ENCODE measurements around the gene RHEX. TPM values are rescaled to one million over a fixed set of nuclear protein-coding genes. Genes with fewer than 3 reads are reported as not detected.
"Not testable (repeated sequence)": the region's sequence is repeated elsewhere in the genome, so short reads cannot be mapped to it uniquely, and the experiment has no call there.

Gene RHEX
- total RNA-seq (under 1 TPM; 0.55 TPM), polyA plus RNA-seq (under 1 TPM in 1 of 2 donors, not detected in 1; 0.30 TPM)

DNA sequence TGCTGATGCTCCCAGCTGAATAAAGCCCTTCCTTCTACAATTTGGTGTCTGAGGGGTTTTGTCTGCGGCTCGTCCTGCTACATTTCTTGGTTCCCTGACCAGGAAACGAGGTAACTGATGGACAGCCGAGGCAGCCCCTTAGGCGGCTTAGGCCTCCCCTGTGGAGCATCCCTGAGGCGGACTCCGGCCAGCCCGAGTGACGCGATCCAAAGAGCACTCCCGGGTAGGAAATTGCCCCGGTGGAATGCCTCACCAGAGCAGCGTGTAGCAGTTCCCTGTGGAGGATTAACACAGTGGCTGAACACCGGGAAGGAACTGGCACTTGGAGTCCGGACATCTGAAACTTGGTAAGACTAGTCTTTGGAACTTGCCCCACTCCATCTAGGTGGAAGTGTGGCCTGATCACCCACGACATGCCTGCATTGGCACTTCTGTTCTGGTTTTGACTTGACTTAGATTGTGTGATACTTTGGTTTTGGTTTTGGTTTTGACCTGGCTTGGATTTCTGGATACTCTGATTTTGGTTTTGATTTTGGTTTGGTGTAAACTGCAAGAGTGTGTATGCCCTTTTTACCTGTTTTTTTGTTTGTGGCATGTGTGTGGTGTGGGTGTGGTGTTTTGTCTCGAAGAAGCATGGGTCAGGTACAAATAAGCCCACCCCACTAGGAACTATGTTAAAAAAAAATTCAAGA lies at the start of gene RHEX:
RHEX (plus strand) TSS at position 255 of the 692 bp plus-strand sequence. CDS start 44,656 bp downstream, outside the sequence.
- H3K27me3 Mint-ChIP-seq; H3K4me3 ChIP-seq (ENCODE audit: low read length in 2 of 2); H3K36me3 ChIP-seq (ENCODE audit: insufficient read depth, low read length); H3K36me3 Mint-ChIP-seq; intact Hi-C loops (cut with micrococcal nuclease); H3K9me3 ChIP-seq (ENCODE audit: control insufficient read depth in 1 of 2, low read length in 2 of 2); CTCF ChIA-PET (ENCODE audit: partially characterized antibody); H3K27me3 ChIP-seq (ENCODE audit: insufficient read depth, low read length); H3K27ac ChIP-seq (ENCODE audit: low read depth, low read length); POLR2A ChIA-PET (ENCODE audit: partially characterized antibody); DNase-seq; H3K9me3 Mint-ChIP-seq: not testable (repeated sequence)
- H3K4me3 Mint-ChIP-seq, result peak within 1 kb of the TSS in 4 of 8 donors; percentile 1 to 33 (median 17)
- H3K4me1 ChIP-seq (ENCODE audit: insufficient read depth, low read length), result peaks cover 26% of the 10 kb centered on the region
- H3K4me1 Mint-ChIP-seq, result peaks cover 10 to 37% (median 20%) of the 10 kb centered on the region in 4 donors
- H3K27ac Mint-ChIP-seq, result peak within 1 kb of the TSS in 5 of 7 donors; percentile 1 to 42 (median 23)

DNA sequence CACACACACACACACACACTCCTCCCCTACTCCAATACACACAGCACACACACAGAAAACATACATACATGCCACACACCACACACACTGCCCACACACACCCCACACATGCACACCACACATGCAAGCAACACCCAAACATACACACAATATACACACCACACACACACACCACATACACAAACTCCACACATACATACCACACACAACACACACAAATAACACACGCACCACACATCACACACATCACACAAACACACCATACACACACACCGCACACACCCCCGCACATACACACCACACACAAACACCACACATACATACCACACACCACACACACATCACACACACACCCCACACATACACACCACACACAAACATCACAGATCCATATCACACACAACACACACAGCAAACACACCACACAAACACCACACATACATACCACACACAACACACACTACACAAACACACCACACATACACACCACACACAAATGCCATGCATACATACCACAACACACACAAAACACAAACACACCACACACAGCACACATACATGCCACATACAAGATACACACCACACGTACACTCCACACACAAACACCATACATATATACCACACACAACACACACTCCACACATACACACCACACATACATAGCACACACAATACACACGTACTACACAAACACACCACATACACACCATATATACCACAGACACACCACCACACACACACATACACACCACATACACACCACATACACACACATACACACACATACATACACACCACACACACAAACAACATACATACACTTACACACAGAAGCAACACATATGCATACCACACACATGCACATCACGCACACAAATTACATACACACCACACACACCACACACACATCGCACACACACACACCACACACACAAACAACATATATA lies 48.8 kb upstream of the RHEX start:
- Mint-ChIP-seq H3K4me1 (peaks cover 0 to 6% (median 0%) of the 10 kb centered on the region in 4 donors), H3K9me3 (peaks cover 0 to 5% (median 0%) of the 10 kb centered on the region in 8 donors), H3K27ac (peak overlapping the region in 2 of 7 donors; percentile 50 to 80), H3K27me3 (peaks cover 5 to 15% of the 10 kb centered on the region in 2 donors), H3K36me3 (no peaks in the 10 kb centered on the region), H3K4me3 (peak overlapping the region in 1 of 8 donors; percentile 32)
- H3K9me3 ChIP-seq (ENCODE audit: control insufficient read depth in 1 of 2, low read length in 2 of 2), result no peaks in the 10 kb centered on the region
- DNase-seq, result no peak
- H3K36me3 ChIP-seq (ENCODE audit: insufficient read depth, low read length), result no peaks in the 10 kb centered on the region
- ChIA-PET CTCF (ENCODE audit: partially characterized antibody) (no interaction called here), POLR2A (ENCODE audit: partially characterized antibody) (no interaction called here)
- H3K27ac ChIP-seq (ENCODE audit: low read depth, low read length), result no peak overlapping the region
- no peaks in the 10 kb centered on the region for H3K27me3 ChIP-seq (ENCODE audit: insufficient read depth, low read length)
- intact Hi-C loops (cut with micrococcal nuclease), result no loop called here
- H3K4me3 ChIP-seq (ENCODE audit: low read length in 2 of 2), result no peak overlapping the region
- H3K4me1 ChIP-seq (ENCODE audit: insufficient read depth, low read length), result no peaks in the 10 kb centered on the region

- peaks cover 7 to 15% of the 10 kb centered on the region in 2 donors for H3K27me3 Mint-ChIP-seq
- H3K27me3 ChIP-seq (ENCODE audit: insufficient read depth, low read length), result no peaks in the 10 kb centered on the region
- ChIA-PET CTCF (ENCODE audit: partially characterized antibody) (no interaction called here), POLR2A (ENCODE audit: partially characterized antibody) (no interaction called here)
- no peak overlapping the region for H3K27ac ChIP-seq (ENCODE audit: low read depth, low read length)
- peaks cover 0 to 5% (median 0%) of the 10 kb centered on the region in 8 donors for H3K9me3 Mint-ChIP-seq
- no peaks in the 10 kb centered on the region for H3K4me1 ChIP-seq (ENCODE audit: insufficient read depth, low read length)
- no peak overlapping the region for H3K4me3 Mint-ChIP-seq
- no peaks in the 10 kb centered on the region for H3K9me3 ChIP-seq (ENCODE audit: control insufficient read depth in 1 of 2, low read length in 2 of 2)
- peaks cover 0 to 6% (median 0%) of the 10 kb centered on the region in 4 donors for H3K4me1 Mint-ChIP-seq
- no peak for DNase-seq
- H3K36me3 ChIP-seq (ENCODE audit: insufficient read depth, low read length), result no peaks in the 10 kb centered on the region
- no peak overlapping the region for H3K4me3 ChIP-seq (ENCODE audit: low read length in 2 of 2)
- H3K36me3 Mint-ChIP-seq, result no peaks in the 10 kb centered on the region
- H3K27ac Mint-ChIP-seq, result peak overlapping the region in 1 of 7 donors; percentile 50
- intact Hi-C loops (cut with micrococcal nuclease), result no loop called here
Measured at GRCh38 chr1:206004826-206005225, 48.1 kb upstream of the RHEX start.

DNA sequence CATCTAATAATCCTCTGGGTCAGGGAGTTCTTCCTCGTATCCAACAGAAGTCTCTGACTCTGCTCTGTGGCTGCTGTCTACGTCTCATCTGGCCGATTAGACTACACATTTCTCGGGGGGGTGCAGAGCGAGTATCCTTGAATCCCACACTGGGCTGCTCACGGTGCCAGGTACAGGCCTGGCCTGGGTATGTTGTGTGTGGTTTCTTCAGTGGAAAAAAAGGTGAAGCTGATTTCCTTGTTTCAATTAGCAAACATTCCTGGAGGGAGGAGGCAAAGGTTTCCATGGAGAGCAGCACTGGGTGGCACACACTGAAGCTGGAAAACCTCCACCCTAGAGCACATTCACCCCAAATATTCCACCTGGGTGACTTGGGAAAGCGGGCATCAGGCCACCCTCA lies 47.7 kb upstream of the RHEX start:
- H3K4me3 Mint-ChIP-seq, result no peak overlapping the region
- POLR2A ChIA-PET (ENCODE audit: partially characterized antibody), result no interaction called here
- Histone ChIP-seq H3K9me3 (ENCODE audit: control insufficient read depth in 1 of 2, low read length in 2 of 2) (no peaks in the 10 kb centered on the region), H3K4me3 (ENCODE audit: low read length in 2 of 2) (no peak overlapping the region), H3K4me1 (ENCODE audit: insufficient read depth, low read length) (no peaks in the 10 kb centered on the region), H3K36me3 (ENCODE audit: insufficient read depth, low read length) (no peaks in the 10 kb centered on the region), H3K27ac (ENCODE audit: low read depth, low read length) (no peak overlapping the region), H3K27me3 (ENCODE audit: insufficient read depth, low read length) (no peaks in the 10 kb centered on the region)
- DNase-seq, result no peak
- peaks cover 0 to 6% (median 0%) of the 10 kb centered on the region in 4 donors for H3K4me1 Mint-ChIP-seq
- CTCF ChIA-PET (ENCODE audit: partially characterized antibody), result interaction anchor here (1.4 kb wide), 1 partner anchor 28 kb away, joined by 3 read pairs; no protein-coding TSS in a partner anchor
- H3K36me3 Mint-ChIP-seq, result no peaks in the 10 kb centered on the region
- peaks cover 7 to 15% of the 10 kb centered on the region in 2 donors for H3K27me3 Mint-ChIP-seq
- no peak overlapping the region for H3K27ac Mint-ChIP-seq
- peaks cover 0 to 5% (median 0%) of the 10 kb centered on the region in 8 donors for H3K9me3 Mint-ChIP-seq
- intact Hi-C loops (cut with micrococcal nuclease), result no loop called here

DNA sequence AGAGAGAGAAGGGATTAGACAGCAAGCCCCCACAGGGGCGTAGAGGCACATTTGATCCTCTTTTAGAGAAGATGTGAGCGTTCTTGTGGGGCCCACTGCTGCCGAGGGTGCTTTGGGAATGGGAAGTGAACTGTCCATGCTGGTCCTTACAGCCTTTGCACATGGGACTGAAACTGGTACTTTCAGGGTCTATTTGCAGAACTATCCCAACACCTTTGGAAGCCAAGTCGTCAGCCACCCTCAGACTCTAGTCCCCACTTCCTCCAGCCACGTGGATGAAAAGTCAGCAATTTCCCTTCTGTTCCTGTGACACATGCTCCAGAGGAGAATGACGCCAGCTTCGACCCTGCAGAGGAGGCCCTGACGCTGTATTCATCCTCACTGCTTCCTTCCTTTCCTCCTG lies 47.2 kb upstream of the RHEX start:
- POLR2A ChIA-PET (ENCODE audit: partially characterized antibody), result no interaction called here
- Histone ChIP-seq H3K9me3 (ENCODE audit: control insufficient read depth in 1 of 2, low read length in 2 of 2) (no peaks in the 10 kb centered on the region), H3K36me3 (ENCODE audit: insufficient read depth, low read length) (no peaks in the 10 kb centered on the region), H3K4me1 (ENCODE audit: insufficient read depth, low read length) (no peaks in the 10 kb centered on the region), H3K27ac (ENCODE audit: low read depth, low read length) (no peak overlapping the region), H3K27me3 (ENCODE audit: insufficient read depth, low read length) (no peaks in the 10 kb centered on the region), H3K4me3 (ENCODE audit: low read length in 2 of 2) (no peak overlapping the region)
- intact Hi-C loops (cut with micrococcal nuclease), result no loop called here
- Mint-ChIP-seq H3K36me3 (no peaks in the 10 kb centered on the region), H3K27ac (no peak overlapping the region), H3K4me1 (peaks cover 0 to 6% (median 0%) of the 10 kb centered on the region in 4 donors), H3K27me3 (peaks cover 7 to 15% of the 10 kb centered on the region in 2 donors), H3K9me3 (peaks cover 0 to 5% (median 0%) of the 10 kb centered on the region in 8 donors), H3K4me3 (no peak overlapping the region)
- CTCF ChIA-PET (ENCODE audit: partially characterized antibody), result interaction anchor here (1.4 kb wide), 1 partner anchor 28 kb away, joined by 3 read pairs; no protein-coding TSS in a partner anchor
- no peak for DNase-seq

GRCh38 chr1:206006946-206007345 lies 46.0 kb upstream of the RHEX start:
- ChIA-PET CTCF (ENCODE audit: partially characterized antibody) (no interaction called here), POLR2A (ENCODE audit: partially characterized antibody) (no interaction called here)
- H3K9me3 ChIP-seq (ENCODE audit: control insufficient read depth in 1 of 2, low read length in 2 of 2), result no peaks in the 10 kb centered on the region
- Mint-ChIP-seq H3K9me3 (peaks cover 0 to 5% (median 0%) of the 10 kb centered on the region in 8 donors), H3K4me3 (no peak overlapping the region), H3K27ac (peak overlapping the region in 1 of 7 donors; percentile 13), H3K4me1 (peaks cover 1 to 7% (median 6%) of the 10 kb centered on the region in 4 donors), H3K27me3 (peaks cover 7 to 15% of the 10 kb centered on the region in 2 donors), H3K36me3 (no peaks in the 10 kb centered on the region)
- DNase-seq, result no peak
- peaks cover 1% of the 10 kb centered on the region for H3K4me1 ChIP-seq (ENCODE audit: insufficient read depth, low read length)
- intact Hi-C loops (cut with micrococcal nuclease), result no loop called here
- no peaks in the 10 kb centered on the region for H3K36me3 ChIP-seq (ENCODE audit: insufficient read depth, low read length)
- no peak overlapping the region for H3K27ac ChIP-seq (ENCODE audit: low read depth, low read length)
- no peaks in the 10 kb centered on the region for H3K27me3 ChIP-seq (ENCODE audit: insufficient read depth, low read length)
- no peak overlapping the region for H3K4me3 ChIP-seq (ENCODE audit: low read length in 2 of 2)

GRCh38 chr1:206010060-206010459 lies 42.9 kb upstream of the RHEX start:
- Mint-ChIP-seq H3K9me3 (peaks cover 0 to 5% (median 0%) of the 10 kb centered on the region in 8 donors), H3K36me3 (no peaks in the 10 kb centered on the region), H3K4me3 (no peak overlapping the region), H3K27ac (no peak overlapping the region), H3K4me1 (peaks cover 5 to 14% (median 9%) of the 10 kb centered on the region in 4 donors), H3K27me3 (peaks cover 4 to 5% of the 10 kb centered on the region in 2 donors)
- no peaks in the 10 kb centered on the region for H3K9me3 ChIP-seq (ENCODE audit: control insufficient read depth in 1 of 2, low read length in 2 of 2)
- no peak overlapping the region for H3K4me3 ChIP-seq (ENCODE audit: low read length in 2 of 2)
- no peak overlapping the region for H3K27ac ChIP-seq (ENCODE audit: low read depth, low read length)
- ChIA-PET CTCF (ENCODE audit: partially characterized antibody) (no interaction called here), POLR2A (ENCODE audit: partially characterized antibody) (no interaction called here)
- intact Hi-C loops (cut with micrococcal nuclease), result no loop called here
- no peaks in the 10 kb centered on the region for H3K27me3 ChIP-seq (ENCODE audit: insufficient read depth, low read length)
- H3K4me1 ChIP-seq (ENCODE audit: insufficient read depth, low read length), result peaks cover 8% of the 10 kb centered on the region
- DNase-seq, result no peak
- no peaks in the 10 kb centered on the region for H3K36me3 ChIP-seq (ENCODE audit: insufficient read depth, low read length)
